ENCODE measurements around the gene BRF1. TPM values are rescaled to one million over a fixed set of nuclear protein-coding genes. Genes with fewer than 3 reads are reported as not detected.
"Not testable (repeated sequence)": the region's sequence is repeated elsewhere in the genome, so short reads cannot be mapped to it uniquely, and the experiment has no call there.

Gene BRF1
- total RNA-seq, 4 donors from 2014 or later: 22.2 to 37.9 (median 26.2) TPM

- H3K9me3 ChIP-seq: no peaks in the 10 kb centered on the region
- intact Hi-C loops (cut with DNase I): loop anchor here (5.0 kb wide), 1 partner anchor 54 kb away; no protein-coding TSS in a partner anchor
- H3K36me3 ChIP-seq: no peaks in the 10 kb centered on the region
- H3K4me3 ChIP-seq: no peak overlapping the region
- TF ChIP-seq CTCF (IDR thresholded peaks at IDR 0.05): no peak
- TF ChIP-seq POLR2A (IDR thresholded peaks at IDR 0.05): no peak
- WGBS, 2 donors: 90 to 92% methylated on average over 4 to 11 of the region's 33 CpGs
- no peak overlapping the region for H3K27ac ChIP-seq
- no peaks in the 10 kb centered on the region for H3K27me3 ChIP-seq
- H3K4me1 ChIP-seq: peaks cover 8 to 67% (median 15%) of the 10 kb centered on the region in 3 donors
- no peak for DNase-seq
Observed at GRCh38 chr14:105335735-105336476, 35.1 kb upstream of the BRF1 start.

- H3K4me3 ChIP-seq, H3K27ac ChIP-seq, H3K36me3 ChIP-seq, H3K9me3 ChIP-seq, H3K27me3 ChIP-seq, DNase-seq: not testable (repeated sequence)
- H3K4me1 ChIP-seq: peaks cover 5 to 67% (median 17%) of the 10 kb centered on the region in 3 donors
- WGBS, 2 donors: 97% methylated on average over 6 of the region's 22 CpGs; no CpG with 5 or more reads in 1 of the 2 donors
- intact Hi-C loops (cut with DNase I): loop anchor here (5.0 kb wide), 1 partner anchor 53 kb away; no protein-coding TSS in a partner anchor
Observed at GRCh38 chr14:105335231-105335542, 34.4 kb upstream of the BRF1 start.

DNA sequence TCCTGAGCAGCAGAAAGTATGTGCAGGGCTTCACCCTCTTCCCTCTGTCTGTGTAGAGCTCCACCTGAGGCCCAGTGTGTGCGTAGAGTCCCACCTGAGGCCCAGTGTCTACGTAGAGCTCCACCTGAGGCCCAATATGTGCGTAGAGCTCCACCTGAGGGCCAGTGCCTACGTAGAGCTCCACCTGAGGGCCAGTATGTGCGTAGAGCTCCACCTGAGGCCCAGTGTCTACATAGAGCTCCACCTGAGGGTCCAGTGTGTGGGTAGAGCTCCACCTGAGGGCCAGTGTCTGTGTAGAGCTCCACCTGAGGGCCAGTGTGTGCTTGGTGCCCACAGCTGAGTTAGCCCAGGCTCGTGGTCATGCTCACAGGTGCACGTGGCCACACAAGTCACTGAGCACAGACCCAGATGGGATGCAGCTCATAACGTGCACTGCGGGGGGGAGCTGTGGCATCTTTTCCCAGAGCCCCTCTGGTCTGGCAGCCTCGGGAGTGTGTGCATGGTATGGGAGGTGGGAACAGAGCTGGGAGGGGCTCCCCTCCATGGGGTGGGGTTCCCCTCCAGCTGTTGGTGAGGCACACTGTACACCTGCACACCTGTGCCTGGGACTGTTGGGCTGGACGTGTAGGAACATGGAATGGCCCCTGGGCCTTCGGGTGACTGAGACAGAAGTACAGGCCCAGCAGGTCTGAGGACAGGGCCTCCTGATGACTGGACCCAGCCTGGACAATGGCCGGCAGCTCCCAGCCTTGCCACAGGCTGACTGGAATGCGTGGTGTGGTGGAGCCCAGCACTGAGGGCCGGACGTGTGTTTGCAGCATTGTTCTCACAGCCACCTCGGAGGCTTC is 33.8 kb upstream of the BRF1 start:
- no peak for TF ChIP-seq POLR2A (IDR thresholded peaks at IDR 0.05)
- TF ChIP-seq CTCF (IDR thresholded peaks at IDR 0.05): no peak
- Histone ChIP-seq H3K4me3 (no peak overlapping the region), H3K36me3 (no peaks in the 10 kb centered on the region), H3K9me3 (no peaks in the 10 kb centered on the region), H3K27me3 (no peaks in the 10 kb centered on the region), H3K4me1 (peaks cover 7 to 72% (median 20%) of the 10 kb centered on the region in 3 donors), H3K27ac (no peak overlapping the region)
- WGBS, 2 donors: 97% methylated on average over 6 of the region's 17 CpGs; no CpG with 5 or more reads in 1 of the 2 donors
- intact Hi-C loops (cut with DNase I): loop anchor here (5.0 kb wide), 1 partner anchor 52 kb away; no protein-coding TSS in a partner anchor
- DNase-seq: no peak

GRCh38 chr14:105333613-105334364 is 33.0 kb upstream of the BRF1 start:
- no peak overlapping the region for H3K27ac ChIP-seq
- H3K4me1 ChIP-seq: peaks cover 8 to 78% (median 20%) of the 10 kb centered on the region in 3 donors
- no peak for TF ChIP-seq CTCF (IDR thresholded peaks at IDR 0.05)
- TF ChIP-seq POLR2A (IDR thresholded peaks at IDR 0.05): no peak
- no peaks in the 10 kb centered on the region for H3K27me3 ChIP-seq
- no peaks in the 10 kb centered on the region for H3K36me3 ChIP-seq
- DNase-seq: no peak
- intact Hi-C loops (cut with DNase I): no loop called here
- no peak overlapping the region for H3K4me3 ChIP-seq
- H3K9me3 ChIP-seq: no peaks in the 10 kb centered on the region
- WGBS, 2 donors: 85 to 93% methylated on average over 4 to 7 of the region's 18 CpGs

DNA sequence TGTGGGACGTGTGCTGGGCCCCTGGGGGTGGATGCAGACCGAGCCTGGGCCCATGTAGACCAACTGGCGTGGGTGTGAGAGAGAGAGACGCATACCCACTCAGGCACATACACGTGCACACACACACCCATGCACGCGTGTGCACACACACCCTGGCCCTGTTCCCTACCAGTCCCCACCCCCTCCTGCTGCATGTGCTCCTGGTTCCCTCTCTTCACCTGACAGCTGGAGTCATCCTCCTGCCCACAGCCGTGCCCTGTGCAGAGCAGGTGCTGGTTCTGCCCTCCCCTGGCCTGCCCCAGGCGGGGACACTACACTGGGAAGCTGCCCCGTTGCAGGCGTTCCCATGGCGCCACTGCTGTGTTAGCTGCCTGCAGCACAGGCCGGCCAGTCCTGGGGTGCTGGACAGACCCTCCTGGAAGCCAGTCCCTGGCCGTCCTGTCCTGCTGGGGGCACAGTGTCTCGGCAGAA is 32.3 kb upstream of the BRF1 start:
- Histone ChIP-seq H3K4me1 (peaks cover 8 to 76% (median 19%) of the 10 kb centered on the region in 3 donors), H3K36me3 (no peaks in the 10 kb centered on the region), H3K27me3 (no peaks in the 10 kb centered on the region), H3K27ac (no peak overlapping the region), H3K9me3 (no peaks in the 10 kb centered on the region), H3K4me3 (no peak overlapping the region)
- TF ChIP-seq CTCF (IDR thresholded peaks at IDR 0.05) (no peak), POLR2A (IDR thresholded peaks at IDR 0.05) (no peak)
- 78 to 100% methylated on average over 1 to 4 of the region's 15 CpGs for WGBS, 2 donors
- DNase-seq: no peak
- intact Hi-C loops (cut with DNase I): no loop called here

All from esophagus squamous epithelium (tissue), 5 donors.